NT2/D1 (cell line): ENCODE measurements around the gene NPAS3.

Experiments used
- DNase-seq: peaks from one replicate; pipeline ENCODE4 v3.0.0-alpha.2; 2011; ENCODE audit warnings: low read depth, low spot score
- H3K27me3 ChIP-seq: 2 replicates; pipeline ENCODE4 v1.6.0; 2011; ENCODE audit warnings: mild to moderate bottlenecking; ENCODE audit not compliant: insufficient read length, insufficient read depth
- H3K36me3 ChIP-seq: 2 replicates; pipeline ENCODE4 v1.6.1; 2011; ENCODE audit warnings: mild to moderate bottlenecking, low read length, mixed read lengths; ENCODE audit not compliant: insufficient read depth, insufficient read length
- H3K4me1 ChIP-seq: 2 replicates; pipeline ENCODE4 v1.5.1; 2011; ENCODE audit not compliant: insufficient read depth, insufficient read length
- H3K4me3 ChIP-seq: 2 replicates; pipeline ENCODE4 v1.5.1; 2011; ENCODE audit warnings: low read depth; ENCODE audit not compliant: insufficient read length
- H3K9ac ChIP-seq: 2 replicates; pipeline ENCODE4 v1.6.0; 2011; ENCODE audit warnings: low read depth; ENCODE audit not compliant: insufficient read length
- H3K9me3 ChIP-seq: 2 replicates; pipeline ENCODE4 v1.5.1; 2011; ENCODE audit warnings: mild to moderate bottlenecking, low read length; ENCODE audit not compliant: insufficient read depth
- SUZ12 ChIP-seq: IDR thresholded peaks from 2 replicates; pipeline ENCODE4 v1.6.1; 2011; ENCODE audit not compliant: insufficient read length, insufficient read depth; ENCODE audit errors: extremely low read depth
- YY1 ChIP-seq: IDR thresholded peaks from 2 replicates; pipeline ENCODE4 v1.6.1; 2011; ENCODE audit not compliant: insufficient read length, insufficient read depth
- ZNF274 ChIP-seq: IDR thresholded peaks from 2 replicates; pipeline ENCODE4 v1.6.1; 2011; ENCODE audit warnings: mild to moderate bottlenecking, low read depth, low read length

The NPAS3 gene

DNA sequence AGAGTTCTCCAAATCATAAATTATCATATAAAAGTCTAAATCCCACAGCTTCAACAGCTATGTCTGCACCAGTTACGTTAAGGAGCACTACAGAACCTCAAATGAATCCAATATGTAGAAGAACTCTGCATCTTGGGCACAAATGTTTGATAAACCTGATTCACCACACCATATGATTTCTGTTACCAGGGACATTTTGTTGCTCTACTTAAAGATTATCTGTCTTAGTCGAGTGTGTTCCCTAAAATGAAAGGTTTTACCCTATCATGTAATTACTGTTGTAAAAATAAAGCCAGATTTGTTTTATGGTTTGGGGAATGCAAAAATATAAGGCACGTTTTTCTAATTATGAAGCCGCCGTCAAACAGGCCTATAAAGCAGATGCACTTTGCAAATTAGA, 649.1 kb downstream of the NPAS3 start:
- H3K4me1 ChIP-seq: no peaks in the 10 kb centered on the region
- no peaks in the 10 kb centered on the region for H3K27me3 ChIP-seq
- H3K4me3 ChIP-seq: no peak overlapping the region
- DNase-seq: no peak
- no peaks in the 10 kb centered on the region for H3K9me3 ChIP-seq
- no peaks in the 10 kb centered on the region for H3K36me3 ChIP-seq
- H3K9ac ChIP-seq: no peak overlapping the region
- no peak for TF ChIP-seq SUZ12
- no peak for TF ChIP-seq YY1
- TF ChIP-seq ZNF274: no peak

DNA sequence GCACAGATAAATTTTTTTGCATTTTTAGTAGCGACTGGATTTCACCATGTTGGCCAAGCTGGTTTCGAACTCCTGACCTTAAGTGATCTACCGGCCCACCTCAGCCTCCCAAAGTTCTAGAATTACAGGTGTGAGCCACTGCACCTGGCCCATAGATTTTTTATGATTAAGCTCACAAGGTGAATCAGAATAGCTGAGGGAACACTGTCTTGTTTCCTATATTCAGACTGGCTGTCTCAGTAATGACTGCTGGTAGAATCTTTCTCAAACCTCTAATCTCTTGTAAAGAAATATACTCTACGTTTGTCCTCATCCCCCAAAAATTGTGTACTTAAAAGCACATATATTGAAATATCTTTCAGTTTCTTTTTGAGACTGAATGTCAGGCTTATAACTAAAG, 650.1 kb downstream of the NPAS3 start:
- H3K27me3 ChIP-seq: no peaks in the 10 kb centered on the region
- no peak for TF ChIP-seq YY1
- no peak for TF ChIP-seq ZNF274
- no peak for TF ChIP-seq SUZ12
- H3K9me3 ChIP-seq: no peaks in the 10 kb centered on the region
- H3K4me3 ChIP-seq: no peak overlapping the region
- no peak for DNase-seq
- no peaks in the 10 kb centered on the region for H3K4me1 ChIP-seq
- H3K36me3 ChIP-seq: no peaks in the 10 kb centered on the region
- H3K9ac ChIP-seq: no peak overlapping the region

DNA sequence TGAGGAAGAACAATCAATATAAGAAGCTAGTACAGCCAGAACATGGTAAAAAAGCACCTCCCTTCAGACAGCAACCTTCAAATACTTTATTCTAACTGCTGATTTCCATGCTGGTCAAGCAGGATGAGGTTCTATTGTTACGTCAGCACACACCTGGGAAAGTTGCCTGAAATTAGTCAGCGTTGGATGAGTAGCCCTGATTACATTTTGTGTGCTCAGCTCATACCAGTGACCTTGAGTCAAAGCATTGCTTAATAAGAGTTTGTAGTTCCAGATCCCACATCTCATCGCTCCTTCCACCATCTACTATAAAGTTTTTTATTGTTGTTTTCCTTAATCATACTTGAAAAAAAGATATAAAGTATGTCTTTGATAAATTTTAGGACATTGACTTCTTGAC, 650.7 kb downstream of the NPAS3 start:
- Histone ChIP-seq H3K4me1 (no peaks in the 10 kb centered on the region), H3K4me3 (no peak overlapping the region), H3K9me3 (no peaks in the 10 kb centered on the region), H3K36me3 (no peaks in the 10 kb centered on the region), H3K9ac (no peak overlapping the region), H3K27me3 (no peaks in the 10 kb centered on the region)
- DNase-seq: no peak
- TF ChIP-seq ZNF274: no peak
- no peak for TF ChIP-seq SUZ12
- no peak for TF ChIP-seq YY1

GRCh38 chr14:33590891-33591630, 652.4 kb downstream of the NPAS3 start:
- TF ChIP-seq SUZ12 (no peak), YY1 (no peak), ZNF274 (no peak)
- Histone ChIP-seq H3K4me1 (no peaks in the 10 kb centered on the region), H3K36me3 (no peaks in the 10 kb centered on the region), H3K4me3 (no peak overlapping the region), H3K9ac (no peak overlapping the region), H3K27me3 (no peaks in the 10 kb centered on the region), H3K9me3 (no peaks in the 10 kb centered on the region)
- no peak for DNase-seq

DNA sequence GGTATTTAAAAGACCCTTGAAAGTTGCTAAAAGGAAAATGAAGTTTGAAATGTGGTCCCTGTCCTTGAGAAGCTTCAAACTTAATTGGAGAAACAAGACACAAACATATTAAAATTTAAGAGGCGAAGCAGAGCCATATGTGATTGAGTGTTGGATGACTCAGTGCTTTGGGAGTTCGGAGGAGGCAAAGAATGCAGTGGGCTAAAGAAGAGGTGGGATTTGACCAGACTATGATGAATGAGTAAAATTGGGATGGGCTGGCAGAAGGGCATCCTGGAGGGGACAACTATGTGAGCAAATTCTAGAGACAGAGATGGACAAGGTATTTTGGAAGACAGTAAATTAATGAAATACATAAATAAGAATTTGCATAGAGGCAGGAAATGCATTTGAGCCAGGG, 653.6 kb downstream of the NPAS3 start:
- H3K27me3 ChIP-seq: no peaks in the 10 kb centered on the region

DNA sequence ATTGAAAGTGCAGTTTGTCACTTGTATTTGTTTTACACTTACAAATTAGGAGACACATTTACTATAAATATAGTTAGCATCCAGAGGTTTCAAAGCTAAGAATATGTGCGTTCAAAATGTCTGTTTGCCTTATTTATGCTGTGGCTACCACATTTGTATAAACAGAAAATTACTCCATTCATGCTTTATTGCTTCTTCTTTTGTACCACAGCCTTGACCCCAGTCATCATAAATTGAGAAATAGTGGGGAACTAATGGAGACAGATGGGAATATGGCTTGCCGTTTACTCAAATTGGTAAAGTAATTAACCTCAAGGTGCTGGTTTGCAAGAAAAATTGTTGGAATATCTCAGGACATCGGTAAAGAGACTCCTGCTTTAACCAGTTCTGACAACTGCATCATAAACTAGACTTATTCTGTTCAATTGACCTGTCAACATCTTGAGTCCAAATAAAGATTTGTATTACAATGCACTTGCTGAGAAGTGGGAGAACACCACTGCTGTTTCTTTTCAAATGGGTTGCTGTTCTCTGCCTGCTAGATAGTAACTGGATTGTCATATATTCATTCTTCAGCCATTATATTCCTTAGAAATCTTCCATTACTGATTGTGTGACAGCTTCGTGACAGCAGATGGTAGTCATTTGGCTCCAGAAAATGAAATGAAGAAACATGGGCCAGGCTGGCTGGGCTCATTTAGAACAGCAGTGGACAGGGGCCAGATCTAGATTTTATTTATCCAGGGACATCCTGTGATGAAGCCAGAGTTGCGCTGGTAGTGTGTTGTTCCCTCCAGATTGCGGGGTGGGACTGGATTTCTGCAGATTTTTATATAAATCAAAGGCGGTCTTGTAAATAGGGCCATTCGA, 657.8 kb downstream of the NPAS3 start:
- H3K27me3 ChIP-seq: no peaks in the 10 kb centered on the region
- DNase-seq: no peak
- no peaks in the 10 kb centered on the region for H3K36me3 ChIP-seq
- no peak overlapping the region for H3K9ac ChIP-seq
- no peaks in the 10 kb centered on the region for H3K4me1 ChIP-seq
- H3K4me3 ChIP-seq: no peak overlapping the region
- TF ChIP-seq YY1: no peak
- TF ChIP-seq SUZ12: no peak
- no peak for TF ChIP-seq ZNF274
- H3K9me3 ChIP-seq: no peaks in the 10 kb centered on the region

More for the DNA sequence above, 653.6 kb downstream of the NPAS3 start:
- H3K9ac ChIP-seq: no peak overlapping the region
- H3K9me3 ChIP-seq: no peaks in the 10 kb centered on the region
- DNase-seq: no peak
- TF ChIP-seq YY1: no peak
- no peak for TF ChIP-seq ZNF274
- no peak for TF ChIP-seq SUZ12
- no peaks in the 10 kb centered on the region for H3K36me3 ChIP-seq
- H3K4me1 ChIP-seq: no peaks in the 10 kb centered on the region
- no peak overlapping the region for H3K4me3 ChIP-seq

GRCh38 chr14:33598582-33598981, 659.9 kb downstream of the NPAS3 start:
- H3K4me3 ChIP-seq: no peak overlapping the region
- no peak for DNase-seq
- no peaks in the 10 kb centered on the region for H3K9me3 ChIP-seq
- H3K9ac ChIP-seq: no peak overlapping the region
- TF ChIP-seq ZNF274: no peak
- TF ChIP-seq SUZ12: no peak
- no peak for TF ChIP-seq YY1
- no peaks in the 10 kb centered on the region for H3K36me3 ChIP-seq
- no peaks in the 10 kb centered on the region for H3K27me3 ChIP-seq
- H3K4me1 ChIP-seq: no peaks in the 10 kb centered on the region
